PC-3 (cell line): ENCODE results near the gene CEP192. TPM values are rescaled to one million over a fixed set of nuclear protein-coding genes. Genes with fewer than 3 reads are reported as not detected.
A peak's percentile ranks its signal among the peaks of the same experiment; 100 is the strongest.

Experiments
- ATAC-seq: fragments of 200-7000 bp; cut with Tn5 transposase; 2 replicates; pipeline ENCODE4 v1.9.1; 2020; ENCODE audit warnings: mild to moderate bottlenecking, moderate library complexity
- BruUV-seq: library from RNA; stranded (reverse); fragments of 400-500 nt; replicated peaks from 2 replicates; lab custom pipeline; 2021; lab: Mats Ljungman, UMichigan
- CTCF ChIA-PET: fragments of 300-600 bp; sonication (Branson Sonifier 250); formaldehyde crosslinking; loops from one replicate; lab custom pipeline; 2022; ENCODE audit warnings: antibody characterized with exemption; lab: Charles Lee
- POLR2A ChIA-PET: fragments of 300-600 bp; sonication (Branson Sonifier 250); formaldehyde crosslinking; loops from one replicate; lab custom pipeline; 2022; ENCODE audit warnings: antibody characterized with exemption; ENCODE audit not compliant: unreplicated experiment; lab: Charles Lee
- DNase-seq: peaks from one replicate; pipeline ENCODE4 v3.0.0-alpha.2; 2015
- H2AFZ ChIP-seq: fragments of 300-600 bp; sonication (generic); 2 replicates; pipeline ENCODE4 v1.6.0; 2016; ENCODE audit warnings: antibody characterized with exemption, low read length
- H3F3A ChIP-seq: fragments of 300-600 bp; sonication (generic); one replicate; pipeline ENCODE4 v1.6.0; 2017; ENCODE audit warnings: antibody characterized with exemption, low read length, control low read depth, mild to moderate bottlenecking; ENCODE audit not compliant: unreplicated experiment
- H3K27ac ChIP-seq: fragments of 300-600 bp; sonication (generic); 2 replicates; pipeline ENCODE4 v1.5.1; 2016; ENCODE audit warnings: mild to moderate bottlenecking, low read length
- H3K27me3 ChIP-seq: fragments of 300-600 bp; sonication (generic); 2 replicates; pipeline ENCODE4 v1.6.1; 2016; ENCODE audit warnings: low read length, mixed read lengths
- H3K36me3 ChIP-seq: fragments of 300-600 bp; sonication (generic); 2 replicates; pipeline ENCODE4 v1.6.1; 2016; ENCODE audit warnings: low read depth, mixed run types, low read length, mixed read lengths
- H3K4me1 ChIP-seq: fragments of 300-600 bp; sonication (generic); 2 replicates; pipeline ENCODE4 v1.5.1; 2016; ENCODE audit warnings: low read length; ENCODE audit not compliant: insufficient read depth
- H3K4me2 ChIP-seq: fragments of 300-600 bp; sonication (generic); 2 replicates; pipeline ENCODE4 v1.6.0; 2016; ENCODE audit warnings: low read length
- H3K4me3 ChIP-seq: fragments of 300-600 bp; sonication (generic); 2 replicates; pipeline ENCODE4 v1.5.1; 2016; ENCODE audit warnings: mild to moderate bottlenecking, low read length, mixed read lengths
- H3K79me2 ChIP-seq: fragments of 300-600 bp; sonication (generic); 2 replicates; pipeline ENCODE4 v1.6.1; 2017; ENCODE audit warnings: low read length, mixed read lengths
- H3K9ac ChIP-seq: fragments of 300-600 bp; sonication (generic); 2 replicates; pipeline ENCODE4 v1.6.0; 2016; ENCODE audit warnings: mild to moderate bottlenecking, low read length
- H3K9me2 ChIP-seq: fragments of 300-600 bp; sonication (generic); replicated peaks from 2 replicates; pipeline ENCODE4 v1.6.1; 2016; ENCODE audit warnings: mixed run types, low read length, mixed read lengths
- H3K9me3 ChIP-seq: fragments of 300-600 bp; sonication (generic); 2 replicates; pipeline ENCODE4 v1.6.1; 2016; ENCODE audit warnings: low read length, mixed read lengths
- H4K20me1 ChIP-seq: fragments of 300-600 bp; sonication (generic); 2 replicates; pipeline ENCODE4 v1.6.1; 2016; ENCODE audit warnings: low read length, mixed read lengths
- CTCF ChIP-seq: fragments of 300-600 bp; sonication (generic); conservative IDR thresholded peaks from 2 replicates; pipeline ENCODE4 v1.5.1; 2017; ENCODE audit warnings: antibody characterized with exemption, low read depth, mild to moderate bottlenecking, low read length
- EZH2 ChIP-seq: fragments of 300-600 bp; sonication (generic); IDR thresholded peaks from one replicate; pipeline ENCODE4 v1.6.1; 2017; ENCODE audit warnings: antibody characterized with exemption, mild to moderate bottlenecking, low read length; ENCODE audit not compliant: unreplicated experiment
- EZH2phosphoT487 ChIP-seq: fragments of 300-600 bp; sonication (generic); IDR thresholded peaks from 2 replicates; pipeline ENCODE4 v1.6.1; 2018; ENCODE audit warnings: mild to moderate bottlenecking, antibody characterized with exemption, low read length, borderline replicate concordance
- intact Hi-C: fragments of 100-400 bp; cut with micrococcal nuclease; formaldehyde crosslinking; loops from 2 replicates; pipeline ENCODE4 v1.9.0; 2023
- total RNA-seq: library from RNA; depleted of rRNA; stranded (reverse); fragments of >200 nt; gene quantifications from 2 replicates; pipeline ENCODE4 v1.2.3, GENCODE V29; 2014

Gene CEP192
- total RNA-seq, 1 experiment from 2014 or later, result 32.6 TPM

- Histone ChIP-seq H3K4me1 (no peaks in the 10 kb centered on the region), H3K4me2 (no peak overlapping the region), H3K4me3 (no peak overlapping the region), H4K20me1 (no peaks in the 10 kb centered on the region), H3F3A (no peaks in the 10 kb centered on the region), H3K79me2 (no peaks in the 10 kb centered on the region), H3K36me3 (no peaks in the 10 kb centered on the region), H3K27me3 (0 out of 2 replicates have a peak, but pooled peaks cover 4% of the 10 kb centered on the region), H3K9me3 (peaks cover 3% of the 10 kb centered on the region; the same call in 1 of the 2 replicates), H3K9me2 (no peaks in the 10 kb centered on the region), H2AFZ (peak overlapping the region; percentile 69; the same call in 1 of the 2 replicates), H3K9ac (no peak overlapping the region), H3K27ac (no peak overlapping the region)
- POLR2A ChIA-PET, result no interaction called here
- TF ChIP-seq CTCF, result no peak
- no peak for TF ChIP-seq EZH2phosphoT487
- no peak for TF ChIP-seq EZH2
- CTCF ChIA-PET, result no interaction called here
- intact Hi-C loops, result no loop called here
- DNase-seq (no peak), ATAC-seq (no peak)
- no TSS peak for BruUV-seq
Measured at GRCh38 chr18:13138420-13139139, 147.4 kb downstream of the CEP192 start.

GRCh38 chr18:13139885-13140450, 148.8 kb downstream of the CEP192 start:
- Histone ChIP-seq H3K9ac (no peak overlapping the region), H3K4me2 (no peak overlapping the region), H2AFZ (no peak overlapping the region), H3K4me1 (no peaks in the 10 kb centered on the region), H4K20me1 (no peaks in the 10 kb centered on the region), H3K27me3 (0 out of 2 replicates have a peak, but pooled peaks cover 4% of the 10 kb centered on the region), H3K4me3 (no peak overlapping the region), H3K9me2 (no peaks in the 10 kb centered on the region), H3K79me2 (no peaks in the 10 kb centered on the region), H3F3A (no peaks in the 10 kb centered on the region), H3K27ac (no peak overlapping the region), H3K36me3 (no peaks in the 10 kb centered on the region), H3K9me3 (peaks cover 16% of the 10 kb centered on the region; the same call in 1 of the 2 replicates)
- intact Hi-C loops, result no loop called here
- no peak for DNase-seq
- no peak; the same call in 1 of the 2 replicates for ATAC-seq
- BruUV-seq, result no TSS peak
- ChIA-PET POLR2A (no interaction called here), CTCF (no interaction called here)
- TF ChIP-seq EZH2 (no peak), CTCF (peak; percentile 35)

- Histone ChIP-seq H3K9me2 (no peaks in the 10 kb centered on the region), H3K4me1 (no peaks in the 10 kb centered on the region), H3K27me3 (0 out of 2 replicates have a peak, but pooled peaks cover 4% of the 10 kb centered on the region), H3K27ac (no peak overlapping the region), H3K36me3 (no peaks in the 10 kb centered on the region), H3K9ac (no peak overlapping the region), H4K20me1 (no peaks in the 10 kb centered on the region), H3K79me2 (no peaks in the 10 kb centered on the region), H2AFZ (no peak overlapping the region), H3F3A (no peaks in the 10 kb centered on the region), H3K9me3 (peaks cover 21% of the 10 kb centered on the region; the same call in 1 of the 2 replicates), H3K4me2 (no peak overlapping the region), H3K4me3 (no peak overlapping the region)
- ChIA-PET POLR2A (no interaction called here), CTCF (no interaction called here)
- intact Hi-C loops, result no loop called here
- ATAC-seq (no peak), DNase-seq (peak; percentile 11)
- TF ChIP-seq CTCF, result no peak
- no peak for TF ChIP-seq EZH2
- no peak for TF ChIP-seq EZH2phosphoT487
- no TSS peak for BruUV-seq
Measured at GRCh38 chr18:13141209-13141608, 150.0 kb downstream of the CEP192 start.
